ENCODE data around the gene TMEM198.

DNA sequence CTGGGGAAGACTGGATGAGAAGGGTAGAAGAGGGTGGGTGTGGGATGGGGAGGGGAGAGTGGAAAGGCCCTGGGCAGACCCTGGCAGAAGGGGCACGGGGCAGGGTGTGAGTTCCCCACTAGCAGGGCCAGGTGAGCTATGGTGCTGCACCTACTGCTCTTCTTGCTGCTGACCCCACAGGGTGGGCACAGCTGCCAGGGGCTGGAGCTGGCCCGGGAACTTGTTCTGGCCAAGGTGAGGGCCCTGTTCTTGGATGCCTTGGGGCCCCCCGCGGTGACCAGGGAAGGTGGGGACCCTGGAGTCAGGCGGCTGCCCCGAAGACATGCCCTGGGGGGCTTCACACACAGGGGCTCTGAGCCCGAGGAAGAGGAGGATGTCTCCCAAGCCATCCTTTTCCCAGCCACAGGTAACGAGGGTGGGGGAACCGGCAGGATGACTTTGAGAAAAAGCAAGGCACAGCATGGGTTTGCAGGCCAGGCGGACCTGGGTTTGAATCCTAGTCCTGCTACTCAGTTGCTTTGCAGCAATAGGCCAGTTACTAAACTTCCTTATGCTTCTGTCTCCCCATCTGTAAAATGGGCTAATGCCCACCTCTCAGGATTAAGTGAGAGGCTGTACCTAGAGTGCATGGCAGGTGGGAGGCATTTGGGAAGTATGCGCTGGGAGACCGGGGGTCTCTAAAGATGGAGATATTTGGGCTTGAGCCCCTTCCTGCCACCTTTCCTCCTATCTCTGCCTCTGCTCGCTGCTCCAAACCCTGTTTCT is 28.6 kb downstream of the TMEM198 start, which contains the start of gene INHA:
- TF ChIP-seq ZNF331 (CRISPR knock-in tag; IDR thresholded peaks at IDR 0.05; ENCODE audit: low read depth) (no peak), POLR2AphosphoS5 (IDR thresholded peaks at IDR 0.05; ENCODE audit: low read depth) (no peak)
- TF ChIP-seq, protein P1, sequence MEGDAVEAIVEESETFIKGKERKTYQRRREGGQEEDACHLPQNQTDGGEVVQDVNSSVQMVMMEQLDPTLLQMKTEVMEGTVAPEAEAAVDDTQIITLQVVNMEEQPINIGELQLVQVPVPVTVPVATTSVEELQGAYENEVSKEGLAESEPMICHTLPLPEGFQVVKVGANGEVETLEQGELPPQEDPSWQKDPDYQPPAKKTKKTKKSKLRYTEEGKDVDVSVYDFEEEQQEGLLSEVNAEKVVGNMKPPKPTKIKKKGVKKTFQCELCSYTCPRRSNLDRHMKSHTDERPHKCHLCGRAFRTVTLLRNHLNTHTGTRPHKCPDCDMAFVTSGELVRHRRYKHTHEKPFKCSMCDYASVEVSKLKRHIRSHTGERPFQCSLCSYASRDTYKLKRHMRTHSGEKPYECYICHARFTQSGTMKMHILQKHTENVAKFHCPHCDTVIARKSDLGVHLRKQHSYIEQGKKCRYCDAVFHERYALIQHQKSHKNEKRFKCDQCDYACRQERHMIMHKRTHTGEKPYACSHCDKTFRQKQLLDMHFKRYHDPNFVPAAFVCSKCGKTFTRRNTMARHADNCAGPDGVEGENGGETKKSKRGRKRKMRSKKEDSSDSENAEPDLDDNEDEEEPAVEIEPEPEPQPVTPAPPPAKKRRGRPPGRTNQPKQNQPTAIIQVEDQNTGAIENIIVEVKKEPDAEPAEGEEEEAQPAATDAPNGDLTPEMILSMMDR (conservative IDR thresholded peaks at IDR 0.05; ENCODE audit: low read depth in 2 of 2): no peak

Data from GM23338 (cell line).